ENCODE measurements around the gene CNOT1. TPM values are rescaled to one million over a fixed set of nuclear protein-coding genes. Genes with fewer than 3 reads are reported as not detected.

The CNOT1 gene
- total RNA-seq, 2 donors from 2014 or later = 102 to 190 TPM

DNA sequence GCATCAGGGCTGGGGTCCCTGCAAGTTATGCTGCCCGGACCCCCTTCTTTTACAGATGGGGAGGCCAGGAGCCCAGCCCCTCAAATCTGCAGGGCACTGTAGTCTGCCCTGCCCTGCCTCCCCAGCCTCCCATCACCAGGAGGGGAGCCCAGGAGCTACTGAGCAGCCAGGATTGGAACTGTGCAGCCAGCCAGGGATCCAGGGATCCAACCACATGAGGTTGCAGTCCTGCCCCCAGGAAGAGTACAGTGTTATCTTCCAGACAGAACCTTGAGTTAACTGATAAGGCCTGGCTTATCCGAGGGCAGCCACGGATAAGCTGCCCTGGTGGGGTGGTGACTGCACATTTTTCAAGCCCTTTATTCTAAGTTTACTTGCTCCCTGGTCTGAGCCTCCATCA lies 141.1 kb downstream of the CNOT1 start:
- intact Hi-C loops (cut with DNase I) = no loop called here
- 79% methylated on average over 3 of the region's 3 CpGs for WGBS
- no peak for TF ChIP-seq POLR2A (IDR thresholded peaks at IDR 0.05)
- TF ChIP-seq POLR2AphosphoS5 (IDR thresholded peaks at IDR 0.05) = no peak
- no peak for TF ChIP-seq CTCF (IDR thresholded peaks at IDR 0.05)
- no peak overlapping the region for H3K27ac ChIP-seq
- H3K27me3 ChIP-seq (replicated peaks; ENCODE audit: insufficient read depth) = no peaks in the 10 kb centered on the region
- no peaks in the 10 kb centered on the region for H3K9me3 ChIP-seq
- H3K4me3 ChIP-seq = no peak overlapping the region
- no peaks in the 10 kb centered on the region for H3K36me3 ChIP-seq
- no peak for DNase-seq (ENCODE audit: low spot score)
- no peaks in the 10 kb centered on the region for H3K4me1 ChIP-seq (replicated peaks)

- no peaks in the 10 kb centered on the region for H3K27me3 ChIP-seq (replicated peaks; ENCODE audit: insufficient read depth)
- DNase-seq (ENCODE audit: low spot score) = peak; percentile 77
- 25% methylated on average over 32 of the region's 43 CpGs for WGBS
- no peak overlapping the region for H3K4me3 ChIP-seq
- TF ChIP-seq CTCF (IDR thresholded peaks at IDR 0.05) (peak; percentile 82 to 93 (median 89)), POLR2AphosphoS5 (IDR thresholded peaks at IDR 0.05) (peak; percentile 38), POLR2A (IDR thresholded peaks at IDR 0.05) (no peak)
- intact Hi-C loops (cut with DNase I) = loop anchor here (2.0 kb wide), 1 partner anchor 151 kb away; no protein-coding TSS in a partner anchor
- H3K4me1 ChIP-seq (replicated peaks) = no peaks in the 10 kb centered on the region
- no peaks in the 10 kb centered on the region for H3K36me3 ChIP-seq
- no peak overlapping the region for H3K27ac ChIP-seq
- H3K9me3 ChIP-seq = no peaks in the 10 kb centered on the region
Observed at GRCh38 chr16:58487566-58488351, 141.9 kb downstream of the CNOT1 start.

DNA sequence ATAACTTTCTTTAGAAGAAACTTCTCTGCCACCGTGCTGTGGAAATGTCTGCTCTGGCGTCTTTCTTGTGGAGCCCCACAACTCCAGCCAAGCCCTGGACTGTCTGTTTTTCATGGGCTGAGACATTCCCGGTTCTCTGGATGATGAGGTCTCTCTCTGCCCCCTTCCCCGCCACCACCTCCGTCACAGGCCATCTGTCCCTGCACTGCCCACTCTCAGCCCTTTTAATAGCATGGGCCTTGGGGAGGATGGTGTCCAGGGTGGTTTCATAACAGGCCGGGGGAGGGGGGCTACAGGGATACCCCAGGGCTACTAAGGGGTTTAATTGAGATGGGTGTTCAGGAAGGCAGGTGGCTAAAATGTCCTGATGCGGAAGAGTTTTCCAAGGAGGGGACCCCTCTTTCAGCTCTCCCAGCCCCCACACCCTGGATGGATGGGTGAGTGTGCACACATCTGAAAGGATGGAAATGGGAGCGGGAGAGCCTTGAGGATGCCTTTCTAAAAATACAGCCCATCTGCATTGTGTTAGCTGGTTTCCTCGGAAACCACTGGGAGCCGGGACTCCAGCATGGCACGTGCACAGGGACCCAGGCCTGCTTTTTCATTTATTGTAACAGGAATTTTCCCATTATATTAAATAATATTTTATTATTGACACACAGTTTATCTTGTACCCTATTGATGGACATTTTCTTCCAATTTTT lies 144.3 kb downstream of the CNOT1 start:
- Histone ChIP-seq H3K36me3 (no peaks in the 10 kb centered on the region), H3K4me3 (no peak overlapping the region), H3K27me3 (replicated peaks; ENCODE audit: insufficient read depth) (no peaks in the 10 kb centered on the region), H3K4me1 (replicated peaks) (no peaks in the 10 kb centered on the region), H3K9me3 (no peaks in the 10 kb centered on the region), H3K27ac (no peak overlapping the region)
- TF ChIP-seq POLR2A (IDR thresholded peaks at IDR 0.05) = no peak
- no peak for TF ChIP-seq POLR2AphosphoS5 (IDR thresholded peaks at IDR 0.05)
- TF ChIP-seq CTCF (IDR thresholded peaks at IDR 0.05) = no peak
- DNase-seq (ENCODE audit: low spot score) = no peak
- 79% methylated on average over 11 of the region's 11 CpGs for WGBS
- intact Hi-C loops (cut with DNase I) = no loop called here

GRCh38 chr16:58481931-58482330 lies 147.7 kb downstream of the CNOT1 start:
- no peaks in the 10 kb centered on the region for H3K36me3 ChIP-seq
- intact Hi-C loops (cut with DNase I) = no loop called here
- H3K4me3 ChIP-seq = no peak overlapping the region
- H3K4me1 ChIP-seq (replicated peaks) = no peaks in the 10 kb centered on the region
- H3K27ac ChIP-seq = no peak overlapping the region
- TF ChIP-seq POLR2AphosphoS5 (IDR thresholded peaks at IDR 0.05) (no peak), POLR2A (IDR thresholded peaks at IDR 0.05) (no peak), CTCF (IDR thresholded peaks at IDR 0.05) (no peak)
- WGBS = 83% methylated on average over 8 of the region's 8 CpGs
- H3K9me3 ChIP-seq = no peaks in the 10 kb centered on the region
- H3K27me3 ChIP-seq (replicated peaks; ENCODE audit: insufficient read depth) = no peaks in the 10 kb centered on the region
- no peak for DNase-seq (ENCODE audit: low spot score)

Data from prostate gland (tissue), 2 donors.